ENCODE data around the gene TNFRSF19. TPM values are rescaled to one million over a fixed set of nuclear protein-coding genes. Genes with fewer than 3 reads are reported as not detected.
"Not testable (repeated sequence)": the region's sequence is repeated elsewhere in the genome, so short reads cannot be mapped to it uniquely, and the experiment has no call there.

The TNFRSF19 gene, protein sequence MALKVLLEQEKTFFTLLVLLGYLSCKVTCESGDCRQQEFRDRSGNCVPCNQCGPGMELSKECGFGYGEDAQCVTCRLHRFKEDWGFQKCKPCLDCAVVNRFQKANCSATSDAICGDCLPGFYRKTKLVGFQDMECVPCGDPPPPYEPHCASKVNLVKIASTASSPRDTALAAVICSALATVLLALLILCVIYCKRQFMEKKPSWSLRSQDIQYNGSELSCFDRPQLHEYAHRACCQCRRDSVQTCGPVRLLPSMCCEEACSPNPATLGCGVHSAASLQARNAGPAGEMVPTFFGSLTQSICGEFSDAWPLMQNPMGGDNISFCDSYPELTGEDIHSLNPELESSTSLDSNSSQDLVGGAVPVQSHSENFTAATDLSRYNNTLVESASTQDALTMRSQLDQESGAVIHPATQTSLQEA
- total RNA-seq: 1 to 10 TPM; 5.4 to 6.9 TPM

- intact Hi-C loops (cut with DNase I): no loop called here
- WGBS, 2 donors: 4 to 8% methylated on average over 10 of the region's 10 CpGs
- H3K4me3 ChIP-seq: no peak within 1 kb of the TSS
These were observed at the start of gene TNFRSF19 for GRCh38 chr13:23570099-23570920. Gene TNFRSF19 (plus strand): TSS chr13:23570412. CDS start chr13:23590184, 19,772 bp downstream.

DNA sequence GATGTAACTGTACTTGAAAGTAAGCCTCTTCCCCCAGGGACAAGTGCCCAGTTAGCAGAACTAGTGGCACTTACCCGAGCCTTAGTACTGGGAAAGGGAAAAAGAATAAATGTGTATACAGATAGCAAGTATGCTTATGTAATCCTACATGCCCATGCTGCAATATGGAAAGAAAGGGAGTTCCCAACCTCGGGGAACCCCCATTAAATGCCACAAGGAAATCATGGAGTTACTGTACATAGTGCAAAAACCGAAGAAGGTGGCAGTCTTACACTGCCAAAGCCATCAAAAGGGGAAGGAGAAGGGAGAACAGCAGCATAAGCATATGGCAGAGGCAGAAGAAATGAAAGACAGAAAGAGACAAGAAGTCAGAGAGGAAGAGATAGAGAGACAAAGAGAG lies 40.3 kb upstream of the TNFRSF19 start:
- WGBS, 2 donors: 45 to 63% methylated on average over 3 of the region's 3 CpGs
- DNase-seq; H3K27ac ChIP-seq; ATAC-seq; H3K36me3 ChIP-seq (replicated peaks in 1 of 2; ENCODE audit: insufficient read depth in 1 of 2, low read depth in 2 of 2); H3K9me3 ChIP-seq; H3K4me3 ChIP-seq; H3K4me1 ChIP-seq; intact Hi-C loops (cut with DNase I); H3K27me3 ChIP-seq: not testable (repeated sequence)

More at GRCh38 chr13:23570099-23570920, at the start of gene TNFRSF19:
- Histone ChIP-seq H3K27me3 (no peaks in the 10 kb centered on the region), H3K4me1 (no peaks in the 10 kb centered on the region), H3K27ac (no peak within 1 kb of the TSS), H3K9me3 (no peaks in the 10 kb centered on the region), H3K36me3 (replicated peaks in 1 of 2; ENCODE audit: insufficient read depth in 1 of 2, low read depth in 2 of 2) (no peaks in the 10 kb centered on the region)
- ATAC-seq (peak; percentile 67), DNase-seq (peak; percentile 25 to 37 (median 34))
- no peak for TF ChIP-seq CTCF (IDR thresholded peaks at IDR 0.05)
- no peak for TF ChIP-seq POLR2A (IDR thresholded peaks at IDR 0.05)

GRCh38 chr13:23531446-23531845 lies 38.8 kb upstream of the TNFRSF19 start:
- DNase-seq (no peak), ATAC-seq (no peak)
- 86 to 94% methylated on average over 4 to 15 of the region's 15 CpGs for WGBS, 2 donors
- no peak overlapping the region for H3K27ac ChIP-seq
- H3K36me3 ChIP-seq (replicated peaks in 1 of 2; ENCODE audit: insufficient read depth in 1 of 2, low read depth in 2 of 2): no peaks in the 10 kb centered on the region
- no peaks in the 10 kb centered on the region for H3K9me3 ChIP-seq
- H3K4me3 ChIP-seq: no peak overlapping the region
- no peaks in the 10 kb centered on the region for H3K4me1 ChIP-seq
- intact Hi-C loops (cut with DNase I): no loop called here
- H3K27me3 ChIP-seq: no peaks in the 10 kb centered on the region
- TF ChIP-seq CTCF (IDR thresholded peaks at IDR 0.05): no peak
- TF ChIP-seq POLR2A (IDR thresholded peaks at IDR 0.05): no peak

DNA sequence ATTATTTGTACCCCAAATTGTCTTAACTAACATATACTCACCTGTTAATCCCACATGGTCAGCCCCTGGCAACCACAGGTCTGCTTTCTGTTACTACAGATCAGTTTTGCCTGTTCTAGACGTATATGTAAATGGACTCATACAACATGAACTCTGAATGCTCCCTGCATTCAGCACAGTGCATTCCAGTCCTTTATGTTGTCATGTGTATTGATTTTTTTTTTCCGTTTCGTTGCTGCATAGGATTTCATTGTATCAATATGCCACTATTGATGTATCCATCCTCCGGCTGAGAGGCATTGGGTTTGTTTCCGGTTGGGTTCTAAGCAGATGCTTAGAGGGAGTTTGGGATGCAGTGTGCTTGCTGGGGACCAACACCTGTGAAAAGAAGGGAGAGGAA lies 36.1 kb upstream of the TNFRSF19 start:
- Histone ChIP-seq H3K4me3 (no peak overlapping the region), H3K36me3 (replicated peaks in 1 of 2; ENCODE audit: insufficient read depth in 1 of 2, low read depth in 2 of 2) (no peaks in the 10 kb centered on the region), H3K4me1 (no peaks in the 10 kb centered on the region), H3K27me3 (no peaks in the 10 kb centered on the region), H3K9me3 (no peaks in the 10 kb centered on the region), H3K27ac (no peak overlapping the region)
- ATAC-seq (no peak), DNase-seq (no peak)
- intact Hi-C loops (cut with DNase I): no loop called here
- TF ChIP-seq CTCF (IDR thresholded peaks at IDR 0.05): no peak
- TF ChIP-seq POLR2A (IDR thresholded peaks at IDR 0.05): no peak
- WGBS, 2 donors: 23 to 25% methylated on average over 5 of the region's 5 CpGs

- Histone ChIP-seq H3K36me3 (replicated peaks in 1 of 2; ENCODE audit: insufficient read depth in 1 of 2, low read depth in 2 of 2) (no peaks in the 10 kb centered on the region), H3K4me3 (no peak overlapping the region), H3K27me3 (no peaks in the 10 kb centered on the region), H3K27ac (no peak overlapping the region), H3K4me1 (no peaks in the 10 kb centered on the region), H3K9me3 (no peaks in the 10 kb centered on the region)
- no peak for TF ChIP-seq CTCF (IDR thresholded peaks at IDR 0.05)
- TF ChIP-seq POLR2A (IDR thresholded peaks at IDR 0.05): no peak
- no peak for ATAC-seq
- 71 to 84% methylated on average over 4 of the region's 4 CpGs for WGBS, 2 donors
- DNase-seq: no peak
- intact Hi-C loops (cut with DNase I): no loop called here
These were observed 28.9 kb upstream of the TNFRSF19 start for GRCh38 chr13:23541221-23541824.

Measured in body of pancreas (tissue), 4 donors.